ENCODE results near the gene TSR3.

Gene TSR3

GRCh38 chr16:1346422-1347285, 5.0 kb downstream of the TSR3 start:
- Histone ChIP-seq H3K4me2 (ENCODE audit: low read length) (no peak overlapping the region), H3K36me3 (ENCODE audit: control insufficient read depth, insufficient read depth, low read length) (no peaks in the 10 kb centered on the region), H2AFZ (no peak overlapping the region), H3K4me3 (ENCODE audit: low read depth, low read length) (no peak overlapping the region), H3K9me3 (ENCODE audit: control insufficient read depth, low read length) (no peaks in the 10 kb centered on the region), H3K27ac (no peak overlapping the region), H3K4me1 (peaks cover 12% of the 10 kb centered on the region), H3K27me3 (ENCODE audit: control insufficient read depth, insufficient read depth, low read length) (no peaks in the 10 kb centered on the region), H3K9ac (no peak overlapping the region), H3K79me2 (peaks cover 2% of the 10 kb centered on the region)
- TF ChIP-seq, protein P1, sequence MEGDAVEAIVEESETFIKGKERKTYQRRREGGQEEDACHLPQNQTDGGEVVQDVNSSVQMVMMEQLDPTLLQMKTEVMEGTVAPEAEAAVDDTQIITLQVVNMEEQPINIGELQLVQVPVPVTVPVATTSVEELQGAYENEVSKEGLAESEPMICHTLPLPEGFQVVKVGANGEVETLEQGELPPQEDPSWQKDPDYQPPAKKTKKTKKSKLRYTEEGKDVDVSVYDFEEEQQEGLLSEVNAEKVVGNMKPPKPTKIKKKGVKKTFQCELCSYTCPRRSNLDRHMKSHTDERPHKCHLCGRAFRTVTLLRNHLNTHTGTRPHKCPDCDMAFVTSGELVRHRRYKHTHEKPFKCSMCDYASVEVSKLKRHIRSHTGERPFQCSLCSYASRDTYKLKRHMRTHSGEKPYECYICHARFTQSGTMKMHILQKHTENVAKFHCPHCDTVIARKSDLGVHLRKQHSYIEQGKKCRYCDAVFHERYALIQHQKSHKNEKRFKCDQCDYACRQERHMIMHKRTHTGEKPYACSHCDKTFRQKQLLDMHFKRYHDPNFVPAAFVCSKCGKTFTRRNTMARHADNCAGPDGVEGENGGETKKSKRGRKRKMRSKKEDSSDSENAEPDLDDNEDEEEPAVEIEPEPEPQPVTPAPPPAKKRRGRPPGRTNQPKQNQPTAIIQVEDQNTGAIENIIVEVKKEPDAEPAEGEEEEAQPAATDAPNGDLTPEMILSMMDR (IDR thresholded peaks at IDR 0.05): no peak

GRCh38 chr16:1345651-1346421, 5.8 kb downstream of the TSR3 start:
- Histone ChIP-seq H3K36me3 (ENCODE audit: control insufficient read depth, insufficient read depth, low read length) (no peaks in the 10 kb centered on the region), H3K9me3 (ENCODE audit: control insufficient read depth, low read length) (no peaks in the 10 kb centered on the region), H3K79me2 (no peaks in the 10 kb centered on the region), H3K4me3 (ENCODE audit: low read depth, low read length) (no peak overlapping the region), H2AFZ (no peak overlapping the region), H3K4me2 (ENCODE audit: low read length) (no peak overlapping the region), H3K27ac (no peak overlapping the region), H3K27me3 (ENCODE audit: control insufficient read depth, insufficient read depth, low read length) (no peaks in the 10 kb centered on the region), H3K9ac (no peak overlapping the region), H3K4me1 (peaks cover 10% of the 10 kb centered on the region)
- TF ChIP-seq, protein P1 (IDR thresholded peaks at IDR 0.05): no peak

DNA sequence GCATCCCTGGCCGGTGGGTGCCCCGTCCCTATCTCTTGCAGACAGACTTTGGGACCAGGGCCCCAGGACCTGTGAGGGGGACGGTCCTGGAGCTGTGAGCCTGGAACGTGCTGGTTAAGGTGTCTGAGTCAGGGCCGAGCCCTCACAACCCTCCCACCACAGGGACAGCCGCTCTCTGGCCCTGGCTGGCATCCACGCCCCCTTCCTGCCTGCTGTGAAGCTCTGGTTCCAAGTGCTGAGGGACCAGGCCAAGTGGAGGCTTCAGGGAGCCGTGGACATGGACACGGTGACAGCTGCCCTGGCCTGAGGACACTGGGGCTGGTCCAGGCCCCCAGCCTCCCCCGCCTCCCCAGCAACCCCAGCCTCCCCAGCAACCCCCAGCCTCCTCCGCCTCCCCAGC, 6.6 kb downstream of the TSR3 start:
- H3K79me2 ChIP-seq: no peaks in the 10 kb centered on the region
- no peaks in the 10 kb centered on the region for H3K36me3 ChIP-seq (ENCODE audit: control insufficient read depth, insufficient read depth, low read length)
- TF ChIP-seq, protein P1 (IDR thresholded peaks at IDR 0.05): no peak
- no peak overlapping the region for H3K27ac ChIP-seq
- H3K27me3 ChIP-seq (ENCODE audit: control insufficient read depth, insufficient read depth, low read length): no peaks in the 10 kb centered on the region
- no peak overlapping the region for H3K4me2 ChIP-seq (ENCODE audit: low read length)
- H3K9ac ChIP-seq: no peak overlapping the region
- H3K4me3 ChIP-seq (ENCODE audit: low read depth, low read length): no peak overlapping the region
- H3K4me1 ChIP-seq: peaks cover 6% of the 10 kb centered on the region
- no peak overlapping the region for H2AFZ ChIP-seq
- H3K9me3 ChIP-seq (ENCODE audit: control insufficient read depth, low read length): no peaks in the 10 kb centered on the region

DNA sequence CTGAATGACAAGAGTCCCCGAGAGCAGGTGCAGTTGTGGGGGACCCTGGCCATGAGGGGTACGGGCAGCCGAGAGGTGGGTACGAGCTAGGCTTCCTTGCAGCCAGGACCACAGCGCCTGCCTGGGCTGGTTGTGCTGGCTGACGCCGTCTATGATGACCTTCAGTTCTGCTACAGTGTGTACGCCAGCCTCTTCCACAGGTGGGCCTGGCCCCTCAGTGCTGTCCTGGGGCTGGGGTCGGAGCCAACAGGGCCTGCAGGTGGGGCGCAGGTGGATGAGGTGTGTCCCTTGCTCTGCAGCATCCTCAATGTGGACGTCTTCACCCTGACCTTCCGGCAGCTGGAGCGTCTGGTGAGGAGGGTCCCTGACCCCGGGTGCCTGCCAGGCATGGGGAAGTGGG, 7.2 kb downstream of the TSR3 start:
- H3K9ac ChIP-seq: no peak overlapping the region
- H3K79me2 ChIP-seq: no peaks in the 10 kb centered on the region
- H2AFZ ChIP-seq: no peak overlapping the region
- H3K27ac ChIP-seq: no peak overlapping the region
- H3K4me1 ChIP-seq: peaks cover 6% of the 10 kb centered on the region
- no peak overlapping the region for H3K4me2 ChIP-seq (ENCODE audit: low read length)
- H3K27me3 ChIP-seq (ENCODE audit: control insufficient read depth, insufficient read depth, low read length): no peaks in the 10 kb centered on the region
- no peak overlapping the region for H3K4me3 ChIP-seq (ENCODE audit: low read depth, low read length)
- no peaks in the 10 kb centered on the region for H3K36me3 ChIP-seq (ENCODE audit: control insufficient read depth, insufficient read depth, low read length)
- TF ChIP-seq, protein P1 (IDR thresholded peaks at IDR 0.05): no peak
- no peaks in the 10 kb centered on the region for H3K9me3 ChIP-seq (ENCODE audit: control insufficient read depth, low read length)

Data from parathyroid adenoma (tissue), 2 donors.